ENCODE results near the gene TBC1D1.

Gene TBC1D1

DNA sequence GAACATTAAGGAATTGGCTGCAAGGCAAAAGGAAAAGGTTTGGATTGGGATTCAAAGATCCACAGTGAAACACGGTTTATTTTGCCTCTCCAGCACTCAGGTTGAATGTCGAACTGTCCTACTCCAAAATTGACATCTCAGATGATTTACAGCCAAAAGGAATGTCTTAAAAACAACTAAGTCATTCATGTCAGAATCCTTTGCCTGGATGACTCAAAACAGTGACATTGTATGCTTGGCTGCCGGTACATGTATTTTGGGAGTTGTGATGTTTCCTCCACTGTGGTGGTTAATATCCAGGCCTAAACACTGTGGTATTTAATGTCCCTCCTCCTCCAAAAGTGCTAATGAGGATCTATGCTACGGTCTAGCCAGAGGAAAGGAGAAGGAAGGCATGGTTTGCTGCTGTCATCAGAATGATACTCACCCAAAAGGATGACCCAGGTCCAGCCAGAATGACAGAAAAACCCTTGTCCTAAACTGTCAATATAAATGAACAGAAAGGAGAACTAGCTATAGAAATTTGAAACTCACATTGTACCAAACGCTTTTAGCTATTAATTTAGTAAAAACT lies 43.5 kb upstream of the TBC1D1 start:
- no peak for ATAC-seq
- TF ChIP-seq RARB (CRISPR knock-in tag; IDR thresholded peaks at IDR 0.05) (no peak), ZNF565 (CRISPR knock-in tag; conservative IDR thresholded peaks at IDR 0.05; ENCODE audit: low read depth) (no peak), ARNTL (CRISPR knock-in tag; IDR thresholded peaks at IDR 0.05; ENCODE audit: borderline replicate concordance, low read depth) (no peak), CSDC2 (CRISPR knock-in tag; IDR thresholded peaks at IDR 0.05) (no peak)
- TF ChIP-seq, protein P1, sequence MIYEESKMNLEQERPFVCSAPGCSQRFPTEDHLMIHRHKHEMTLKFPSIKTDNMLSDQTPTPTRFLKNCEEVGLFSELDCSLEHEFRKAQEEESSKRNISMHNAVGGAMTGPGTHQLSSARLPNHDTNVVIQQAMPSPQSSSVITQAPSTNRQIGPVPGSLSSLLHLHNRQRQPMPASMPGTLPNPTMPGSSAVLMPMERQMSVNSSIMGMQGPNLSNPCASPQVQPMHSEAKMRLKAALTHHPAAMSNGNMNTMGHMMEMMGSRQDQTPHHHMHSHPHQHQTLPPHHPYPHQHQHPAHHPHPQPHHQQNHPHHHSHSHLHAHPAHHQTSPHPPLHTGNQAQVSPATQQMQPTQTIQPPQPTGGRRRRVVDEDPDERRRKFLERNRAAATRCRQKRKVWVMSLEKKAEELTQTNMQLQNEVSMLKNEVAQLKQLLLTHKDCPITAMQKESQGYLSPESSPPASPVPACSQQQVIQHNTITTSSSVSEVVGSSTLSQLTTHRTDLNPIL (CRISPR knock-in tag; IDR thresholded peaks at IDR 0.05; ENCODE audit: low read depth): no peak
- TF ChIP-seq, protein P2, sequence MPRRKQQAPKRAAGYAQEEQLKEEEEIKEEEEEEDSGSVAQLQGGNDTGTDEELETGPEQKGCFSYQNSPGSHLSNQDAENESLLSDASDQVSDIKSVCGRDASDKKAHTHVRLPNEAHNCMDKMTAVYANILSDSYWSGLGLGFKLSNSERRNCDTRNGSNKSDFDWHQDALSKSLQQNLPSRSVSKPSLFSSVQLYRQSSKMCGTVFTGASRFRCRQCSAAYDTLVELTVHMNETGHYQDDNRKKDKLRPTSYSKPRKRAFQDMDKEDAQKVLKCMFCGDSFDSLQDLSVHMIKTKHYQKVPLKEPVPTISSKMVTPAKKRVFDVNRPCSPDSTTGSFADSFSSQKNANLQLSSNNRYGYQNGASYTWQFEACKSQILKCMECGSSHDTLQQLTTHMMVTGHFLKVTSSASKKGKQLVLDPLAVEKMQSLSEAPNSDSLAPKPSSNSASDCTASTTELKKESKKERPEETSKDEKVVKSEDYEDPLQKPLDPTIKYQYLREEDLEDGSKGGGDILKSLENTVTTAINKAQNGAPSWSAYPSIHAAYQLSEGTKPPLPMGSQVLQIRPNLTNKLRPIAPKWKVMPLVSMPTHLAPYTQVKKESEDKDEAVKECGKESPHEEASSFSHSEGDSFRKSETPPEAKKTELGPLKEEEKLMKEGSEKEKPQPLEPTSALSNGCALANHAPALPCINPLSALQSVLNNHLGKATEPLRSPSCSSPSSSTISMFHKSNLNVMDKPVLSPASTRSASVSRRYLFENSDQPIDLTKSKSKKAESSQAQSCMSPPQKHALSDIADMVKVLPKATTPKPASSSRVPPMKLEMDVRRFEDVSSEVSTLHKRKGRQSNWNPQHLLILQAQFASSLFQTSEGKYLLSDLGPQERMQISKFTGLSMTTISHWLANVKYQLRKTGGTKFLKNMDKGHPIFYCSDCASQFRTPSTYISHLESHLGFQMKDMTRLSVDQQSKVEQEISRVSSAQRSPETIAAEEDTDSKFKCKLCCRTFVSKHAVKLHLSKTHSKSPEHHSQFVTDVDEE (CRISPR knock-in tag; IDR thresholded peaks at IDR 0.05): no peak
- TF ChIP-seq, protein P3, sequence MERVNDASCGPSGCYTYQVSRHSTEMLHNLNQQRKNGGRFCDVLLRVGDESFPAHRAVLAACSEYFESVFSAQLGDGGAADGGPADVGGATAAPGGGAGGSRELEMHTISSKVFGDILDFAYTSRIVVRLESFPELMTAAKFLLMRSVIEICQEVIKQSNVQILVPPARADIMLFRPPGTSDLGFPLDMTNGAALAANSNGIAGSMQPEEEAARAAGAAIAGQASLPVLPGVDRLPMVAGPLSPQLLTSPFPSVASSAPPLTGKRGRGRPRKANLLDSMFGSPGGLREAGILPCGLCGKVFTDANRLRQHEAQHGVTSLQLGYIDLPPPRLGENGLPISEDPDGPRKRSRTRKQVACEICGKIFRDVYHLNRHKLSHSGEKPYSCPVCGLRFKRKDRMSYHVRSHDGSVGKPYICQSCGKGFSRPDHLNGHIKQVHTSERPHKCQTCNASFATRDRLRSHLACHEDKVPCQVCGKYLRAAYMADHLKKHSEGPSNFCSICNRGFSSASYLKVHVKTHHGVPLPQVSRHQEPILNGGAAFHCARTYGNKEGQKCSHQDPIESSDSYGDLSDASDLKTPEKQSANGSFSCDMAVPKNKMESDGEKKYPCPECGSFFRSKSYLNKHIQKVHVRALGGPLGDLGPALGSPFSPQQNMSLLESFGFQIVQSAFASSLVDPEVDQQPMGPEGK (CRISPR knock-in tag; IDR thresholded peaks at IDR 0.05; ENCODE audit: borderline replicate concordance): no peak

DNA sequence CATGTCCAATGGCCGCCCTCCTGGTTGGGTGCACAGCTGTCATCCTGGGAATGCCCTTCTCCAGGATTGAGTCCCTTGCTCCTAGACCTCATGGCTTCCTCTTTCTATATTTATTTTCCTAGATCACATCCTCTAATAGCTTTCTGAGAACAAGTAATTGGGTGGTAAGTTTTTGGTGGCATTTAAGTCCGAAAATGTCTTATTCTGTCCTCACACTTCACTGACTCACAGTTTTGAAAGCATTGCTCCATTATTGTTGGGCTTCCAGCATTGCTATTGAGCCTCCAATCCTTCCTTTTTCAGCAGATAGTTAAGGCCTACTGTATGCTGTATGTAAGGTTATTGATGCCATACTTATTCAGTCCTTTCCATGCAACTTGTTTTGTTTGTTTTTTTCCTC lies 38.5 kb upstream of the TBC1D1 start:
- TF ChIP-seq BACH2 (CRISPR knock-in tag; IDR thresholded peaks at IDR 0.05; ENCODE audit: borderline replicate concordance) (no peak), ZC3H10 (CRISPR knock-in tag; IDR thresholded peaks at IDR 0.05) (no peak), OSR1 (CRISPR knock-in tag; IDR thresholded peaks at IDR 0.05) (no peak)
- TF ChIP-seq, protein P2 (CRISPR knock-in tag; IDR thresholded peaks at IDR 0.05): no peak
- ATAC-seq: no peak

DNA sequence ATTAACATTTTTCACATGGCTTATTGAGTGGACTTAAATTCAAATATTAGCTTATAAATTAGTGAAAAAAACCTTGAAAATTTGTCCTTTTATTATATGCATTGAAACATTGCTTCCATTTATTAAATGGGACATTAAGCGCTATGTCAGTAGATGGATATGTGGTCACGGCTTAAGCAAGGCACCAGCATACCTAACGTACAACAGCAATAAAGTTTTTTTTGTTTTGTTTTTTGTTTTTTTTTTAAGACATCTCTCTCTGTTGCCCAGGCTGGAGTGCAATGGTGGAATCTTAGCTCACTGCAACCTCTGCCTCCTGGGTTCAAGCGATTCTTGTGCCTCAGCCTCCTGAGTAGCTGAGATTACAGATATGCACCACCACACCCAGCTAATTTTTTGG lies 32.8 kb upstream of the TBC1D1 start:
- TF ChIP-seq ZFP3 (CRISPR knock-in tag; IDR thresholded peaks at IDR 0.05) (no peak), TCF4 (CRISPR knock-in tag; IDR thresholded peaks at IDR 0.05; ENCODE audit: borderline replicate concordance) (no peak), BACH2 (CRISPR knock-in tag; IDR thresholded peaks at IDR 0.05; ENCODE audit: borderline replicate concordance) (no peak)
- ATAC-seq: no peak

DNA sequence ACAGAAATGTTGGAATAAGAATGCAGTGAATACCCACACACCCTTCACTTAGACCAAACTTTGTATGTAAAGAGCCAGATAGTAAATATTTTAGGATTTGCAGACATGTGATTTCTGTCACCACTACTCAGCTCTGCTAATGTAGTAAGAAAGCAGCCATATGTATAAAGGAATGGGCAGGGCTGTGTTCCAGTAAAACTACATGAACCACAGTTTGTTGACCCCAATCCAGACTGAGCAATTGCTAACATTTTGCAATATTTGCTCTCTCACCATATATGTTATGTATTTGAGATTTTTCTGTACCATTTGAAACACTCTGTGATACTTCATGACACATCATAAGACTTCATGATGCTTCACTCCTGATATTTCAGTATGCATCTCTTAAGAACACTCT lies 32.0 kb upstream of the TBC1D1 start:
- no peak for ATAC-seq
- TF ChIP-seq ZNF565 (CRISPR knock-in tag; conservative IDR thresholded peaks at IDR 0.05; ENCODE audit: low read depth) (no peak), GLIS3 (CRISPR knock-in tag; IDR thresholded peaks at IDR 0.05) (no peak), ZNF8 (CRISPR knock-in tag; IDR thresholded peaks at IDR 0.05) (no peak), RARB (CRISPR knock-in tag; IDR thresholded peaks at IDR 0.05) (no peak), OSR1 (CRISPR knock-in tag; IDR thresholded peaks at IDR 0.05) (no peak), BACH2 (CRISPR knock-in tag; IDR thresholded peaks at IDR 0.05; ENCODE audit: borderline replicate concordance) (no peak), ZC3H10 (CRISPR knock-in tag; IDR thresholded peaks at IDR 0.05) (no peak), ZNF70 (CRISPR knock-in tag; IDR thresholded peaks at IDR 0.05) (no peak), TCF4 (CRISPR knock-in tag; IDR thresholded peaks at IDR 0.05; ENCODE audit: borderline replicate concordance) (no peak), ISL1 (CRISPR knock-in tag; IDR thresholded peaks at IDR 0.05) (no peak), ESRRG (CRISPR knock-in tag; IDR thresholded peaks at IDR 0.05) (no peak), ZFP3 (CRISPR knock-in tag; IDR thresholded peaks at IDR 0.05) (no peak), ZFP30 (CRISPR knock-in tag; IDR thresholded peaks at IDR 0.05) (no peak), ARNTL (CRISPR knock-in tag; IDR thresholded peaks at IDR 0.05; ENCODE audit: borderline replicate concordance, low read depth) (no peak)
- TF ChIP-seq, protein P4, sequence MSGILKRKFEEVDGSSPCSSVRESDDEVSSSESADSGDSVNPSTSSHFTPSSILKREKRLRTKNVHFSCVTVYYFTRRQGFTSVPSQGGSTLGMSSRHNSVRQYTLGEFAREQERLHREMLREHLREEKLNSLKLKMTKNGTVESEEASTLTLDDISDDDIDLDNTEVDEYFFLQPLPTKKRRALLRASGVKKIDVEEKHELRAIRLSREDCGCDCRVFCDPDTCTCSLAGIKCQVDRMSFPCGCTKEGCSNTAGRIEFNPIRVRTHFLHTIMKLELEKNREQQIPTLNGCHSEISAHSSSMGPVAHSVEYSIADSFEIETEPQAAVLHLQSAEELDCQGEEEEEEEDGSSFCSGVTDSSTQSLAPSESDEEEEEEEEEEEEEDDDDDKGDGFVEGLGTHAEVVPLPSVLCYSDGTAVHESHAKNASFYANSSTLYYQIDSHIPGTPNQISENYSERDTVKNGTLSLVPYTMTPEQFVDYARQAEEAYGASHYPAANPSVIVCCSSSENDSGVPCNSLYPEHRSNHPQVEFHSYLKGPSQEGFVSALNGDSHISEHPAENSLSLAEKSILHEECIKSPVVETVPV (CRISPR knock-in tag; IDR thresholded peaks at IDR 0.05): no peak
- TF ChIP-seq, protein P2 (CRISPR knock-in tag; IDR thresholded peaks at IDR 0.05): no peak
